Activated naive CD8-positive, alpha-beta T cell treated with anti-CD3 and anti-CD28 coated beads for 36 hours (primary cell): Measurements from ENCODE around the gene HBA2. TPM values are rescaled to one million over a fixed set of nuclear protein-coding genes. Genes with fewer than 3 reads are reported as not detected.
"Not testable (repeated sequence)": the region's sequence is repeated elsewhere in the genome, so short reads cannot be mapped to it uniquely, and the experiment has no call there.

Experiments used
- DNase-seq: peaks from one replicate; pipeline ENCODE4 v3.0.0; 2021
- H3K27ac Mint-ChIP-seq: one replicate; pipeline ENCODE4 v1.8.0; 2022; ENCODE audit warnings: mild to moderate bottlenecking, moderate library complexity, mixed read lengths
- H3K27me3 Mint-ChIP-seq: one replicate; pipeline ENCODE4 v1.8.0; 2022; ENCODE audit warnings: mild to moderate bottlenecking, mixed read lengths
- H3K36me3 Mint-ChIP-seq: one replicate; pipeline ENCODE4 v1.8.0; 2021; ENCODE audit warnings: mild to moderate bottlenecking, mixed read lengths
- H3K4me1 Mint-ChIP-seq: one replicate; pipeline ENCODE4 v1.8.0; 2021; ENCODE audit warnings: mixed read lengths
- H3K4me3 Mint-ChIP-seq: one replicate; pipeline ENCODE4 v1.8.0; 2022; ENCODE audit warnings: mild to moderate bottlenecking, moderate library complexity, mixed read lengths
- H3K9me3 Mint-ChIP-seq: one replicate; pipeline ENCODE4 v1.8.0; 2022; ENCODE audit warnings: mixed read lengths
- total RNA-seq, 2 experiments: library from RNA; stranded (reverse); gene quantifications; one replicate each; pipeline ENCODE4 v1.2.3, GENCODE V29; 2021

Gene HBA2
- total RNA-seq, 2 experiments from 2014 or later, result not detected

DNA sequence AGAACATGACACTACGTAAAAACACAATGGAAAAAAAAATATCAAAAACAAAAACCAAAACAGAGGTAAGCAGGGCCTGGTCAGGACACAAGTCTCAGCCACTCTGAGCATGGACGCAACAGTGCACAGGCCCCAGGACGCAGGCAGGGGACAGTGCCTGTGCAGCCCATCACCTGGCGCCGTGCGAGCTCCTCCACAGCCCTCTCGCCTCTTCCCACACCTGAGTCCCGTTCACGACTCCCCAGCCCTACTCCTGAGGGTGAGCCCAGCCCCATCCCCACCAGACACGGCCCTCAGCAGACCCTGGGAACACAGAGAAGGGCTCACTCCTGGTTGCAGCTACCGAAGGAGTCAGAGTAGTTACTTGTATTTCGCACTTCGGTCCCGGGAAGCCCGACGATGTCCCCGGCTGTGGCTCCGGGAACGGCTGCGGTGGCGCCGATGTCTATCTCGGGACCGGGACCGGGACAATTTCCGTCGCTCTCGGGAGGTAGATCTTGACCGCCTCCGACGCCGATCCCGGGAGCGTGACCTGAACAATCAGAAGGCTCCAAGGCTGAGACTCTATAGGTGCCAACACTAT is 17.0 kb downstream of the HBA2 start:
- Mint-ChIP-seq H3K4me3 (no peak overlapping the region), H3K27ac (no peak overlapping the region), H3K36me3 (peaks cover 33% of the 10 kb centered on the region), H3K27me3 (no peaks in the 10 kb centered on the region), H3K4me1 (peaks cover 6% of the 10 kb centered on the region), H3K9me3 (no peaks in the 10 kb centered on the region)
- no peak for DNase-seq

DNA sequence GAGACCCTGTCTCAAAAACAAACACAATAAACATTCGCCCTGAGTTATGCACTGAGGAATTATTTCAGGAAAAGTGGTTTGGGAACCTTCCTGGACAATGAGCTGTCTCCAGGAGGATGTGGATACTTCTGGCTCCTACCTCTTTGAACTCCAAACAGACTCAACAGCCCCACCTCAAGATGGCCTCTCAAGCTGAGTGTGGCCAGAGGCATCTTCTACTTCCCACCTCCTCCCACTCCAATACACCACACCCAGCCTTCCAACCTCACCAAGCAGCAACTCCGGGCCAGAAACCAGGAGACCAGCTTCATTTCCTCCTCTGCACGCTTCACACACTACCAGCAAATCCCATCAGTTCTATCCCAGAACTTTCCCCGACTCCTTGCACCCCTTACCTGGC is 19.2 kb downstream of the HBA2 start:
- Mint-ChIP-seq H3K36me3 (peaks cover 30% of the 10 kb centered on the region), H3K4me1 (peaks cover 6% of the 10 kb centered on the region), H3K9me3 (no peaks in the 10 kb centered on the region), H3K27me3 (no peaks in the 10 kb centered on the region), H3K4me3 (no peak overlapping the region), H3K27ac (no peak overlapping the region)
- DNase-seq, result no peak

GRCh38 chr16:192686-193085 is 20.0 kb downstream of the HBA2 start:
- no peak overlapping the region for H3K27ac Mint-ChIP-seq
- peaks cover 6% of the 10 kb centered on the region for H3K4me1 Mint-ChIP-seq
- H3K4me3 Mint-ChIP-seq, result no peak overlapping the region
- H3K9me3 Mint-ChIP-seq, result no peaks in the 10 kb centered on the region
- DNase-seq, result no peak
- H3K36me3 Mint-ChIP-seq, result peaks cover 24% of the 10 kb centered on the region
- H3K27me3 Mint-ChIP-seq, result no peaks in the 10 kb centered on the region

GRCh38 chr16:193441-193840 is 20.8 kb downstream of the HBA2 start:
- DNase-seq, result no peak
- Mint-ChIP-seq H3K27me3 (no peaks in the 10 kb centered on the region), H3K36me3 (peaks cover 24% of the 10 kb centered on the region), H3K4me1 (peaks cover 6% of the 10 kb centered on the region), H3K27ac (no peak overlapping the region), H3K4me3 (no peak overlapping the region), H3K9me3 (no peaks in the 10 kb centered on the region)

- DNase-seq, result no peak
- Mint-ChIP-seq H3K36me3 (peaks cover 14% of the 10 kb centered on the region), H3K27me3 (no peaks in the 10 kb centered on the region), H3K4me3 (no peak overlapping the region), H3K27ac (no peak overlapping the region), H3K9me3 (no peaks in the 10 kb centered on the region), H3K4me1 (no peaks in the 10 kb centered on the region)
Observed at GRCh38 chr16:194516-194915, 21.8 kb downstream of the HBA2 start.

DNA sequence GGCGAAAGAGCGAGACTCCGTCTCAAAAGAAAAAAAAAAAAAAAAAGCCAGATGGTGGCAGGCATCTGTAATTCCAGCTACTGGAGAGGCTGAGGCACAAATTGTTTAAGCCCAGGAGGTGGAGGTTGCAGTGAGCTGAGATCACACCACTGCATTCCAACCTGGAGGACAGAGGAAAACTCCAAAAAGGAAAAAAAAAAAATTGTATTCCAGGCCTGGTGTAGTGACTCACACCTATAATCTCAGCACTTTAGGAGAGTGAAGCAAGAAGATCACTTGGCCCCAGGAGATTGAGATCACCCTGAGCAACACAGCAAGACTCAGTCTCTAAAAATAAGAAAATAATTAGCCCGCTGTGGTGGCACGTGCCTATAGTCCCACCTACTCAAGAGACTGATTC is 27.7 kb downstream of the HBA2 start:
- Mint-ChIP-seq H3K27me3 (no peaks in the 10 kb centered on the region), H3K36me3 (peaks cover 13% of the 10 kb centered on the region), H3K27ac (no peak overlapping the region), H3K4me3 (no peak overlapping the region), H3K4me1 (no peaks in the 10 kb centered on the region), H3K9me3 (no peaks in the 10 kb centered on the region)
- no peak for DNase-seq

DNA sequence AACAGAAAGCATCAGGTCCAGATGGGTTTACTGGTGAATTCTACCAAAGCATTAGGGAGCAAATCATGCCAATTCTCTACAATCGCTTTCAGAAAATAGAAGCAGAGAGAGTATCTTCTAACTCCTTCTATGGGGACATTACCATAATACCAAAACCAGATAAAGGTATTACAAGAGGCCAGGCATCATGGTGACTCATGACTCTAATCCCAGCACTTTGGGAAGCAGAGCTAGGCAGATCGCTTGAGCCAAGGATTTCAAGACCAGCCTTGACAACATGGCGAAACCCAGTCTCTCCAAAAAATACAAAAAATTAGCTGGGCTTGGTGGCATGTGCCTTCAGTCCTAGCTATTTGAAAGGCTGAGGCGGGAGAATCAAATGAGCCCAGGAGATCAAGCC is 30.6 kb downstream of the HBA2 start:
- H3K27ac Mint-ChIP-seq, result no peak overlapping the region
- H3K27me3 Mint-ChIP-seq, result no peaks in the 10 kb centered on the region
- no peaks in the 10 kb centered on the region for H3K9me3 Mint-ChIP-seq
- H3K36me3 Mint-ChIP-seq, result peaks cover 18% of the 10 kb centered on the region
- DNase-seq, result no peak
- H3K4me1 Mint-ChIP-seq, result peaks cover 8% of the 10 kb centered on the region
- no peak overlapping the region for H3K4me3 Mint-ChIP-seq

GRCh38 chr16:204046-204445 is 31.4 kb downstream of the HBA2 start:
- H3K36me3 Mint-ChIP-seq, result peaks cover 22% of the 10 kb centered on the region
- not testable (repeated sequence) for H3K27me3 Mint-ChIP-seq, H3K9me3 Mint-ChIP-seq, H3K4me3 Mint-ChIP-seq, H3K4me1 Mint-ChIP-seq, DNase-seq, H3K27ac Mint-ChIP-seq

GRCh38 chr16:209359-209758 is 36.7 kb downstream of the HBA2 start:
- not testable (repeated sequence) for H3K9me3 Mint-ChIP-seq, H3K4me3 Mint-ChIP-seq, H3K27ac Mint-ChIP-seq, H3K27me3 Mint-ChIP-seq, DNase-seq
- peaks cover 14% of the 10 kb centered on the region for H3K36me3 Mint-ChIP-seq
- peaks cover 11% of the 10 kb centered on the region for H3K4me1 Mint-ChIP-seq

DNA sequence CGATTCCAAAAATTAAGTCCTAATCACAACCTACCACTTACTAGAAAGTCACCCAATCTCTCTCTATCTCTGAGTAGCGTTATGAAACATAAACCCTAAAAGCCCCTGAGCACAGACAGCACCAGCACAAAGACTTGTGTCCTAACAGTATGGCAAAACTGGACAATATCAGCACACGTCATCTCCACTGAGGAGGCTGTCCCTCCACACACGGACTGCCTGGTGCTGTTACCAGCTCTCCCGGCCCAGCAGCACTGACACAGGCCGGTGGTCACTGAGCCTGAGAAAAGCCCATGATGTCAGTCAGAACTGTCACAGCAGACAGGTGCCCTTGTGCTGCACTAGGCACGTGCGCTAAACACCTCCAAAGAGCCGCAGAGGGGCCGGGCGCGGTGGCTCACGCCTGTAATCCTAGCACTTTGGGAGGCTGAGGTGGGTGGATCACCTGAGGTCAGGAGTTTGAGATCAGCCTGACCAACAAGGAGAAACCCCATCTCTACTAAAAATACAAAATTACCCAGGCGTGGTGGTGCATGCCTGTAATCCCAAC is 39.0 kb downstream of the HBA2 start:
- DNase-seq, H3K27me3 Mint-ChIP-seq, H3K4me1 Mint-ChIP-seq, H3K4me3 Mint-ChIP-seq, H3K9me3 Mint-ChIP-seq: not testable (repeated sequence)
- Mint-ChIP-seq H3K36me3 (peaks cover 12% of the 10 kb centered on the region), H3K27ac (peak overlapping the region; percentile 28)

DNA sequence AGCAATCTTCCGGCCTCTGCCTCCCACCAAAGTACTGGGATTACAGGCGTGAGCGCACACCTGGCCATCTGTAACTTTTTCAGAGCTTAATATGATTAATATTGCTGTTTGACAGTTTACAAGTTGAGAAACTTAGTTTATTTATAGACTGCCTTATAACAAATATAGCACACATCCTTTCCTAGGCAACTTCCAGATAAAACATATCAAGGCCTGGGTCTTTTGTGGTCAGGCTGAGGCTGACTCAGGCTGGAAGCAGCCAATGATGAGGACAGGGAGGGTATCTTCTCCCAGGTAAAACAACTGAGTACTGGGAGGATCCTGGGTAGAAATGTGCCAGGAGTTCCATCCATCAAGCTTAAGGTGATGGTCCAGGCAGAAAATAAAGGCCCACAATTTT is 40.3 kb downstream of the HBA2 start:
- Mint-ChIP-seq H3K4me3 (no peak overlapping the region), H3K9me3 (no peaks in the 10 kb centered on the region), H3K27ac (no peak overlapping the region), H3K36me3 (peaks cover 14% of the 10 kb centered on the region), H3K4me1 (peaks cover 6% of the 10 kb centered on the region), H3K27me3 (no peaks in the 10 kb centered on the region)
- no peak for DNase-seq

DNA sequence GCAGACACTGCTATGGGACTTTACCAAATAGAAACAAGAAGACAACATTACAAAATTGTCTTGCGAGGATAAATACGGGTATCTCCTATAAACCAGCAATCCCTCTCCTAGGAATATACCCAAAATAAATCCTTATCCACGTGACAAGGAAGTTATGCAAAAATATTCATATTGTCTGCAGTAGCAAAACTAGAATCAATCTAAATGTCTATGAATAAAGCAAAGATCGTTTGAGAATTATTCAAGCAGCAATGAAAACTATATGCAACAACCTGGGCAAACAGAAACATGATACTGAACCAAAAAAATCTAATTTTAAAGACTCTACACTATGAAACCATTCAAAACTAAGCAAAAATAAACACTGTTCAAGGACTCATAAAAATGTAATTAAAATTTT is 47.3 kb downstream of the HBA2 start:
- Mint-ChIP-seq H3K4me3 (no peak overlapping the region), H3K27me3 (no peaks in the 10 kb centered on the region), H3K27ac (no peak overlapping the region), H3K9me3 (no peaks in the 10 kb centered on the region), H3K4me1 (peaks cover 8% of the 10 kb centered on the region), H3K36me3 (peaks cover 22% of the 10 kb centered on the region)
- DNase-seq, result no peak

Other genes starting within 250 kb of the HBA2 start
- gene POLR3K, start 119.3 kb upstream of the HBA2 start, total RNA-seq, result 10 to 100 TPM; 55.3 to 56.0 TPM
- gene SNRNP25, start 119.0 kb upstream of the HBA2 start, total RNA-seq, result 100 to 1,000 TPM in 1 of 2 experiments, 10 to 100 TPM in 1; 98.4 to 103 TPM
- under 1 TPM in 1 of 2 experiments, not detected in 1; 0.41 TPM for gene RHBDF1, start 100.2 kb upstream of the HBA2 start, total RNA-seq
- gene MPG, start 94.7 kb upstream of the HBA2 start, total RNA-seq, result 10 to 100 TPM; 51.6 to 56.7 TPM
- 10 to 100 TPM; 45.4 to 45.8 TPM for gene NPRL3, start 34.2 kb upstream of the HBA2 start, total RNA-seq
- not detected for gene HBZ, start 20.2 kb upstream of the HBA2 start, total RNA-seq
- not detected for gene HBM, start 6.9 kb upstream of the HBA2 start, total RNA-seq
- gene HBA1, start 3.8 kb downstream of the HBA2 start, total RNA-seq, result not detected
- 1 to 10 TPM; 1.2 to 2.0 TPM for gene HBQ1, start 7.6 kb downstream of the HBA2 start, total RNA-seq
- gene LUC7L, start 56.6 kb downstream of the HBA2 start, total RNA-seq, result 10 to 100 TPM; 61.9 to 65.3 TPM
- gene FAM234A, start 61.9 kb downstream of the HBA2 start, total RNA-seq, result 10 to 100 TPM; 20.9 to 24.1 TPM
- not detected for gene RGS11, start 103.1 kb downstream of the HBA2 start, total RNA-seq
- gene ARHGDIG, start 107.7 kb downstream of the HBA2 start, total RNA-seq, result not detected
- not detected for gene PDIA2, start 110.3 kb downstream of the HBA2 start, total RNA-seq
- gene AXIN1, start 179.8 kb downstream of the HBA2 start, total RNA-seq, result 10 to 100 TPM; 23.9 to 24.6 TPM
- gene MRPL28, start 197.7 kb downstream of the HBA2 start, total RNA-seq, result 10 to 100 TPM; 89.3 to 94.8 TPM
- 10 to 100 TPM; 22.8 to 24.1 TPM for gene PGAP6, start 209.1 kb downstream of the HBA2 start, total RNA-seq
- 10 to 100 TPM; 15.6 to 17.3 TPM for gene NME4, start 224.3 kb downstream of the HBA2 start, total RNA-seq
- 1 to 10 TPM; 7.0 to 8.2 TPM for gene DECR2, start 229.0 kb downstream of the HBA2 start, total RNA-seq